ACC112 (cell line): ENCODE results near the gene RBM10.
"Not testable (repeated sequence)": the region's sequence is repeated elsewhere in the genome, so short reads cannot be mapped to it uniquely, and the experiment has no call there.

Experiments used
- H2AFZ ChIP-seq: fragments of 200-600 bp; sonication (generic); one replicate; pipeline ENCODE4 v1.6.0; 2017; ENCODE audit warnings: antibody characterized with exemption, low read length; ENCODE audit not compliant: unreplicated experiment
- H3K27ac ChIP-seq: fragments of 200-600 bp; sonication (generic); 2 replicates; pipeline ENCODE4 v1.5.1; 2014; ENCODE audit warnings: low read depth, mild to moderate bottlenecking, antibody characterized with exemption, low read length, moderate library complexity
- H3K27me3 ChIP-seq: fragments of 200-600 bp; sonication (generic); 2 replicates; pipeline ENCODE4 v1.6.1; 2014; ENCODE audit warnings: mild to moderate bottlenecking, antibody characterized with exemption, low read length, moderate library complexity, mixed read lengths; ENCODE audit not compliant: insufficient read depth
- H3K36me3 ChIP-seq: fragments of 200-600 bp; sonication (generic); 2 replicates; pipeline ENCODE4 v1.6.1; 2016; ENCODE audit warnings: mild to moderate bottlenecking, antibody characterized with exemption, low read length, moderate library complexity, mixed read lengths; ENCODE audit not compliant: insufficient read depth
- H3K4me1 ChIP-seq: fragments of 200-600 bp; sonication (generic); one replicate; pipeline ENCODE4 v1.6.1; 2016; ENCODE audit warnings: low read length, mixed read lengths; ENCODE audit not compliant: insufficient read depth, unreplicated experiment, control insufficient read depth
- H3K4me3 ChIP-seq: fragments of 200-600 bp; sonication (generic); 2 replicates; pipeline ENCODE4 v1.5.1; 2014; ENCODE audit warnings: mild to moderate bottlenecking, low read depth, low read length
- H3K79me2 ChIP-seq: fragments of 200-600 bp; sonication (generic); one replicate; pipeline ENCODE4 v1.6.0; 2016; ENCODE audit warnings: low read length; ENCODE audit not compliant: control insufficient read depth, unreplicated experiment, insufficient read depth

The RBM10 gene

GRCh38 chrX:47129899-47130358 is 15.1 kb upstream of the RBM10 start:
- H3K27ac ChIP-seq: no peak overlapping the region
- no peak overlapping the region for H2AFZ ChIP-seq
- no peaks in the 10 kb centered on the region for H3K4me1 ChIP-seq
- H3K27me3 ChIP-seq: no peaks in the 10 kb centered on the region
- peak overlapping the region; percentile 90 for H3K4me3 ChIP-seq
- H3K36me3 ChIP-seq: no peaks in the 10 kb centered on the region
- no peaks in the 10 kb centered on the region for H3K79me2 ChIP-seq

GRCh38 chrX:47133493-47133892 is 11.5 kb upstream of the RBM10 start:
- Histone ChIP-seq H3K4me1 (no peaks in the 10 kb centered on the region), H3K79me2 (no peaks in the 10 kb centered on the region), H3K36me3 (no peaks in the 10 kb centered on the region), H2AFZ (no peak overlapping the region), H3K27me3 (no peaks in the 10 kb centered on the region), H3K4me3 (no peak overlapping the region), H3K27ac (no peak overlapping the region)

- not testable (repeated sequence) for H3K4me3 ChIP-seq, H3K36me3 ChIP-seq, H2AFZ ChIP-seq, H3K27me3 ChIP-seq, H3K4me1 ChIP-seq, H3K79me2 ChIP-seq, H3K27ac ChIP-seq
Measured at GRCh38 chrX:47135650-47136049, 9.4 kb upstream of the RBM10 start.

GRCh38 chrX:47138171-47138570 is 6.8 kb upstream of the RBM10 start:
- H3K4me3 ChIP-seq: no peak overlapping the region
- no peaks in the 10 kb centered on the region for H3K36me3 ChIP-seq
- no peak overlapping the region for H2AFZ ChIP-seq
- peaks cover 4% of the 10 kb centered on the region for H3K79me2 ChIP-seq
- no peak overlapping the region for H3K27ac ChIP-seq
- no peaks in the 10 kb centered on the region for H3K4me1 ChIP-seq
- no peaks in the 10 kb centered on the region for H3K27me3 ChIP-seq

- peak overlapping the region; percentile 75 for H2AFZ ChIP-seq
- peaks cover 3% of the 10 kb centered on the region for H3K4me1 ChIP-seq
- peak overlapping the region; percentile 96 for H3K4me3 ChIP-seq
- H3K27me3 ChIP-seq: no peaks in the 10 kb centered on the region
- H3K36me3 ChIP-seq: no peaks in the 10 kb centered on the region
- peaks cover 48% of the 10 kb centered on the region for H3K79me2 ChIP-seq
- H3K27ac ChIP-seq: peak overlapping the region; percentile 97
Measured at GRCh38 chrX:47143894-47144625, 961 bp upstream of the RBM10 start.

GRCh38 chrX:47145395-47146120 is 537 bp downstream of the RBM10 start:
- no peaks in the 10 kb centered on the region for H3K27me3 ChIP-seq
- peak overlapping the region; percentile 97 for H3K27ac ChIP-seq
- no peak overlapping the region for H2AFZ ChIP-seq
- H3K36me3 ChIP-seq: no peaks in the 10 kb centered on the region
- peaks cover 58% of the 10 kb centered on the region for H3K79me2 ChIP-seq
- H3K4me3 ChIP-seq: peak overlapping the region; percentile 96
- H3K4me1 ChIP-seq: peaks cover 3% of the 10 kb centered on the region

GRCh38 chrX:47146121-47146935 is 1.3 kb downstream of the RBM10 start:
- peak overlapping the region; percentile 96 for H3K4me3 ChIP-seq
- H3K36me3 ChIP-seq: no peaks in the 10 kb centered on the region; the same call in 1 of the 2 replicates
- H3K27ac ChIP-seq: no peak overlapping the region
- H2AFZ ChIP-seq: no peak overlapping the region
- H3K4me1 ChIP-seq: peaks cover 3% of the 10 kb centered on the region
- peaks cover 66% of the 10 kb centered on the region for H3K79me2 ChIP-seq
- no peaks in the 10 kb centered on the region for H3K27me3 ChIP-seq

- Histone ChIP-seq H3K36me3 (no peaks in the 10 kb centered on the region; the same call in 1 of the 2 replicates), H3K27ac (no peak overlapping the region), H2AFZ (no peak overlapping the region), H3K4me1 (peaks cover 3% of the 10 kb centered on the region), H3K79me2 (peaks cover 72% of the 10 kb centered on the region), H3K27me3 (no peaks in the 10 kb centered on the region), H3K4me3 (peak overlapping the region; percentile 96)
Measured at GRCh38 chrX:47146936-47147859, 2.2 kb downstream of the RBM10 start.

GRCh38 chrX:47148946-47149345 is 3.9 kb downstream of the RBM10 start:
- H3K4me1 ChIP-seq: peaks cover 3% of the 10 kb centered on the region
- peaks cover 74% of the 10 kb centered on the region for H3K79me2 ChIP-seq
- no peak overlapping the region for H2AFZ ChIP-seq
- H3K36me3 ChIP-seq: no peaks in the 10 kb centered on the region; the same call in 1 of the 2 replicates
- peak overlapping the region; percentile 48; the same call in 1 of the 2 replicates for H3K27ac ChIP-seq
- no peak overlapping the region for H3K4me3 ChIP-seq
- no peaks in the 10 kb centered on the region for H3K27me3 ChIP-seq

- H3K79me2 ChIP-seq: peaks cover 74% of the 10 kb centered on the region
Measured at GRCh38 chrX:47151435-47151834, 6.4 kb downstream of the RBM10 start.

More at GRCh38 chrX:47151435-47151834, 6.4 kb downstream of the RBM10 start:
- H3K36me3 ChIP-seq: no peaks in the 10 kb centered on the region; the same call in 1 of the 2 replicates
- H2AFZ ChIP-seq: no peak overlapping the region
- H3K27ac ChIP-seq: no peak overlapping the region
- H3K27me3 ChIP-seq: no peaks in the 10 kb centered on the region
- no peak overlapping the region for H3K4me3 ChIP-seq
- H3K4me1 ChIP-seq: peaks cover 3% of the 10 kb centered on the region
